Uterus (tissue), 2 donors: Measurements from ENCODE around the gene DNAH7.

Source experiments
- POLR2A ChIP-seq, 2 donors: fragments of 450-650 bp; IDR thresholded peaks; one replicate each; pipeline ENCODE4 v1.6.1; 2016; ENCODE audit warnings: antibody characterized with exemption in 2 of 2, mild to moderate bottlenecking in 1 of 2, moderate library complexity in 1 of 2
- TF ChIP-seq, protein P1 (sequence below), 4 experiments: fragments of 200-600 bp in 2 of 4; fragments of 450-650 bp in 2 of 4; sonication (generic) in 2 of 4; IDR thresholded peaks; one replicate each; pipeline ENCODE4 v1.5.1; 2016 to 2019; ENCODE audit warnings: antibody characterized with exemption in 4 of 4, mild to moderate bottlenecking in 2 of 4, moderate library complexity in 1 of 4

DNA sequence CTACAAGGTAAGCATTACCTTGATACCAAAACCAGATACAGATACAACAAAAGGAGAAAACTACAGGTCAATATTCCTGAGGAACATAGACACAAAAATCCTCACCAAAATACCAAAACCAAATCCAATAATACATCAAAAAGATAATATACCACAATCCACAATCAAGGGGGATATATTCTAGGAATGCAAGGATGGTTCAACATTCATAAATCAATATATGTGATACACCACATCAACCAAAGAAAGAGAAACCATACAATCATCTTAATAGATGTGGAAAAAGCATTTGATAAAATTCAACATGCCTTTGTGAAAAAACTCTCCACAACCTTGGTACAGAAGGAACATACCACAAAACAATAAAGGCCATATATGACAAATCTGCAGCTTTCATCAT lies 28.4 kb downstream of the DNAH7 start:
- TF ChIP-seq POLR2A (IDR thresholded peaks at IDR 0.05), result no peak
- TF ChIP-seq, protein P1, sequence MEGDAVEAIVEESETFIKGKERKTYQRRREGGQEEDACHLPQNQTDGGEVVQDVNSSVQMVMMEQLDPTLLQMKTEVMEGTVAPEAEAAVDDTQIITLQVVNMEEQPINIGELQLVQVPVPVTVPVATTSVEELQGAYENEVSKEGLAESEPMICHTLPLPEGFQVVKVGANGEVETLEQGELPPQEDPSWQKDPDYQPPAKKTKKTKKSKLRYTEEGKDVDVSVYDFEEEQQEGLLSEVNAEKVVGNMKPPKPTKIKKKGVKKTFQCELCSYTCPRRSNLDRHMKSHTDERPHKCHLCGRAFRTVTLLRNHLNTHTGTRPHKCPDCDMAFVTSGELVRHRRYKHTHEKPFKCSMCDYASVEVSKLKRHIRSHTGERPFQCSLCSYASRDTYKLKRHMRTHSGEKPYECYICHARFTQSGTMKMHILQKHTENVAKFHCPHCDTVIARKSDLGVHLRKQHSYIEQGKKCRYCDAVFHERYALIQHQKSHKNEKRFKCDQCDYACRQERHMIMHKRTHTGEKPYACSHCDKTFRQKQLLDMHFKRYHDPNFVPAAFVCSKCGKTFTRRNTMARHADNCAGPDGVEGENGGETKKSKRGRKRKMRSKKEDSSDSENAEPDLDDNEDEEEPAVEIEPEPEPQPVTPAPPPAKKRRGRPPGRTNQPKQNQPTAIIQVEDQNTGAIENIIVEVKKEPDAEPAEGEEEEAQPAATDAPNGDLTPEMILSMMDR (IDR thresholded peaks at IDR 0.05), result no peak
